ENCODE measurements around the gene EPAS1. TPM values are rescaled to one million over a fixed set of nuclear protein-coding genes. Genes with fewer than 3 reads are reported as not detected.
A peak's percentile ranks its signal among the peaks of the same experiment; 100 is the strongest.

Gene EPAS1
- total RNA-seq, 1 donor from 2014 or later, result 99.8 TPM

DNA sequence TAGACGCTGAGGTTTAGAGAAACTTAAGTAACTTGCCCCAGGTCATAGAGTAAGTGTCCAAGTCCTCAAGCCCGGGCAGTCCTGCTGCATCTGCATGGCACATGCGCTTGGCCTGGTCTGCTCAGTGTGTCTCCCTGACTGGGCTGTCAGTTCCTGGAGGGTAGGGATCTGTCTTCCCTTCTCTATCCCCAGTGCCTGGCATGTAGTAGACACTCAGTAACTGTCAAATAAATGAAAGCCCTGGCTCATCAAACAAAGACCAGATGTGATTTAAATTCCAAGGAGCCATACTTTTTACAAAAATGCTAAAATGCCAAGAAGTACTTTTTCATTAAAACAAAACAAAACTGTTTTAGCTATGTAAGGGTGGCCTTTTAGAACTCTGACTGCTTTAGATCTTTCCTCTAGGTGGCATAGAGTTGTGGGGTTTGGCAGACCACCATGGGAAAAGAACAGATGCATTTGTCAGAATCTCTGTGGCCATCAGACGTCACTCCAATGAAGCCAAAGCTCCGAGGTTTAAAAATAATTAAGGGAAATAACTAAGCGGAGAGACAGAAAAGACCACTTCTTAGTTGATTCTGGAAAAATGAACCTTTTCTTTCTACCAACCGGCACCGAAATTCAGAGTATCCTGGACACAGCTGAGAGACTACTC is 34.0 kb downstream of the EPAS1 start:
- Histone ChIP-seq H3K27me3 (ENCODE audit: control insufficient read depth, insufficient read depth, low read length) (no peaks in the 10 kb centered on the region), H3K36me3 (ENCODE audit: control insufficient read depth, insufficient read depth, low read length) (peaks cover 2% of the 10 kb centered on the region), H3K4me3 (ENCODE audit: low read depth, low read length) (no peak overlapping the region)
- FAIRE-seq (no peak), DNase-seq (ENCODE audit: low read depth) (no peak)
- TF ChIP-seq CTCF (IDR thresholded peaks at IDR 0.05; ENCODE audit: insufficient read depth, low read length, severe bottlenecking), result no peak

- no peak overlapping the region for H3K4me3 ChIP-seq (ENCODE audit: low read depth, low read length)
- no peak for TF ChIP-seq CTCF (IDR thresholded peaks at IDR 0.05; ENCODE audit: insufficient read depth, low read length, severe bottlenecking)
- peaks cover 2% of the 10 kb centered on the region for H3K36me3 ChIP-seq (ENCODE audit: control insufficient read depth, insufficient read depth, low read length)
- FAIRE-seq (peak; percentile 7), DNase-seq (ENCODE audit: low read depth) (peak; percentile 100)
- no peaks in the 10 kb centered on the region for H3K27me3 ChIP-seq (ENCODE audit: control insufficient read depth, insufficient read depth, low read length)
Observed at GRCh38 chr2:46332686-46333281, 35.6 kb downstream of the EPAS1 start.

DNA sequence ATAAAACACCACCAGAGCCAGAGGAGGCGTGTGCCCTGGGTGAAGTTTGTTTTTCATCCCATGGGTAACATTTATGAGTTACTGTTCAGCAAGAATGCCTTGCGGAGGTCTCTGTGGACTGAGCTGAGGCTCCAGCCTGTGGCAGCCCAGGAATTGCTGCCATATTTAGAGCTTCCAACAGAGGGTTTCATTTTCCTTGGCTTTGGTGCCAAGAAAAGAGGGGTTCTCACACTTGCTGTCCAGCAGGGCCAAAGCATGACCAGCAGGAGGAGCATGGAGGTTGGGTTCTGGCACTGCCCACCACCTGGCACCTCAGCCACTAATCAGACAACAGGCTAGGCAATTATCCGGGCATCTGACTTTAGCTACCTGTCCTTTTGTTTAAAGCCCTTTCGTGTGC is 36.7 kb downstream of the EPAS1 start:
- H3K4me3 ChIP-seq (ENCODE audit: low read depth, low read length), result no peak overlapping the region
- H3K36me3 ChIP-seq (ENCODE audit: control insufficient read depth, insufficient read depth, low read length), result no peaks in the 10 kb centered on the region
- FAIRE-seq, result no peak
- no peaks in the 10 kb centered on the region for H3K27me3 ChIP-seq (ENCODE audit: control insufficient read depth, insufficient read depth, low read length)
- no peak for DNase-seq (ENCODE audit: low read depth)
- peak; percentile 31 for TF ChIP-seq CTCF (IDR thresholded peaks at IDR 0.05; ENCODE audit: insufficient read depth, low read length, severe bottlenecking)

DNA sequence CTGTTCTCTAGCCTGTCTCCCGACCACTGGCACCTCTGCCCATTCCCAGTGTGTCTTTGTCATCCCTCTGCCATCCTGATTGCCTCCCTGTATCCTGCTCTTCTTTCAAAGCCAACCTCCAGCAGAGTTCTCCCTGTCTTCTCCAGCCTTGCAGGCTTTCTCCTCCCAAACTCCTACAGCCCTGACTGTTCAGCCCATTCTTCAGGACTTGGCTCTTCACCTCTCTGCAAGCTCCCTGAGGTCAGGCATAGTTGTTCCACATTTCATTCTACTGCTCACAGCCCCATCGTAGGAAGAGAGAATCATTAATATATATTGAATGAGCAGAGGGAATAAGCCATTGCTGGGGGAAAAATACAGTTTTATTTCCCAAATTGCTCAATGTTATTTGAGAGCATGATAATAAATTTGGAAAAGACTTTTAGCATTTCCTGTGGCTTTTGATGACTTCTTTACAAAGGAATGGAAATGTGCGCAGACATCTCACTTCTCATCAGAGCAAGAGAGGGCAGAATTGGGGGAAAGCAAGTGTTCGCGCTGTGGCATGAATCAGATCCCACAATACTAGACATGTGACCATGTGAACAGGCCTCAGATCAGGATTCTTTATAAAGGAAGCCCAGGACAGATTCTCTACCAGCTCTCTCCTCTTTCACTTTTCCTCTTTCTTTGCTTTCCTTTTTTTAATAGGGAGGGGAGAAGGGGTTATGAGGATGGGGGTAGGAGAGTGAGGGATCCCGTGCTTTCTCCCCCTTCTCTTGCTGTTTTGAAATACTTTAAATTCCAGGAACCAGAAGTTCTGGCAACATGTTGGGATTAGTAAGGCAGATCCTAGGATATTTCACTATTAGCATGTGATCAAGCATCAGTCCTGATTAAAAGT is 37.4 kb downstream of the EPAS1 start:
- Histone ChIP-seq H3K27me3 (ENCODE audit: control insufficient read depth, insufficient read depth, low read length) (no peaks in the 10 kb centered on the region), H3K36me3 (ENCODE audit: control insufficient read depth, insufficient read depth, low read length) (no peaks in the 10 kb centered on the region), H3K4me3 (ENCODE audit: low read depth, low read length) (no peak overlapping the region)
- DNase-seq (ENCODE audit: low read depth), result peak; percentile 94
- no peak for TF ChIP-seq CTCF (IDR thresholded peaks at IDR 0.05; ENCODE audit: insufficient read depth, low read length, severe bottlenecking)
- FAIRE-seq, result no peak

GRCh38 chr2:46335391-46336282 is 38.4 kb downstream of the EPAS1 start:
- Histone ChIP-seq H3K36me3 (ENCODE audit: control insufficient read depth, insufficient read depth, low read length) (no peaks in the 10 kb centered on the region), H3K4me3 (ENCODE audit: low read depth, low read length) (no peak overlapping the region), H3K27me3 (ENCODE audit: control insufficient read depth, insufficient read depth, low read length) (no peaks in the 10 kb centered on the region)
- TF ChIP-seq CTCF (IDR thresholded peaks at IDR 0.05; ENCODE audit: insufficient read depth, low read length, severe bottlenecking), result no peak
- no peak for FAIRE-seq
- DNase-seq (ENCODE audit: low read depth), result peak; percentile 48

All from bronchial epithelial cell (primary cell).